Measurements from ENCODE around the gene PRR7.
A peak's percentile ranks its signal among the peaks of the same experiment; 100 is the strongest.

PRR7 gene

GRCh38 chr5:177425196-177425800, 21.3 kb upstream of the PRR7 start:
- no peak for DNase-seq

GRCh38 chr5:177425801-177426565, 20.6 kb upstream of the PRR7 start:
- DNase-seq: peak; percentile 99 to 100

GRCh38 chr5:177426566-177427210, 19.9 kb upstream of the PRR7 start, which contains the start of gene GRK6:
Gene GRK6, plus strand, starts transcription at chr5:177426676. Its CDS starts 170 bp downstream, at chr5:177426846.
- peak; percentile 67 to 70 for DNase-seq

GRCh38 chr5:177427211-177427822, 19.3 kb upstream of the PRR7 start:
- DNase-seq: peak in 1 of 2 experiments; percentile 51

GRCh38 chr5:177427919-177428573, 18.6 kb upstream of the PRR7 start:
- peak; percentile 56 to 63 for DNase-seq

- no peak for DNase-seq
These were observed 17.9 kb upstream of the PRR7 start for GRCh38 chr5:177428574-177429217.

- peak; percentile 91 to 94 for DNase-seq
These were observed 17.2 kb upstream of the PRR7 start for GRCh38 chr5:177429248-177430040.

GRCh38 chr5:177430140-177430951, 16.3 kb upstream of the PRR7 start:
- DNase-seq: no peak

- no peak for DNase-seq
These were observed 15.7 kb upstream of the PRR7 start for GRCh38 chr5:177430972-177431316.

- DNase-seq: peak; percentile 76 to 82
These were observed 15.1 kb upstream of the PRR7 start for GRCh38 chr5:177431317-177432142.

GRCh38 chr5:177432143-177432838, 14.3 kb upstream of the PRR7 start:
- peak; percentile 70 to 78 for DNase-seq

- no peak for DNase-seq
These were observed 13.6 kb upstream of the PRR7 start for GRCh38 chr5:177432839-177433657.

GRCh38 chr5:177433658-177434217, 12.9 kb upstream of the PRR7 start:
- DNase-seq: no peak

- peak; percentile 72 to 80 for DNase-seq
These were observed 12.2 kb upstream of the PRR7 start for GRCh38 chr5:177434437-177434836.

- DNase-seq: no peak
These were observed 11.5 kb upstream of the PRR7 start for GRCh38 chr5:177434942-177435738.

- no peak for DNase-seq
These were observed 10.6 kb upstream of the PRR7 start for GRCh38 chr5:177435847-177436536.

Measured in activated CD4-positive, alpha-beta T cell treated with anti-CD3 and anti-CD28 coated beads, Interleukin-2, amount 50 U/mL, for 48 hours (primary cell).